Uterus (tissue), 2 donors: Measurements from ENCODE around the gene SOX5.

Experiments used
- CTCF ChIP-seq, 4 experiments: fragments of 200-600 bp in 2 of 4; fragments of 450-650 bp in 2 of 4; sonication (generic) in 2 of 4; IDR thresholded peaks; one replicate each; pipeline ENCODE4 v1.5.1; 2016 to 2019; ENCODE audit warnings: antibody characterized with exemption in 4 of 4, mild to moderate bottlenecking in 2 of 4, moderate library complexity in 1 of 4
- POLR2A ChIP-seq, 2 donors: fragments of 450-650 bp; IDR thresholded peaks; one replicate each; pipeline ENCODE4 v1.6.1; 2016; ENCODE audit warnings: antibody characterized with exemption in 2 of 2, mild to moderate bottlenecking in 1 of 2, moderate library complexity in 1 of 2

- no peak for TF ChIP-seq CTCF (IDR thresholded peaks at IDR 0.05)
- TF ChIP-seq POLR2A (IDR thresholded peaks at IDR 0.05), result no peak
These were observed 218.0 kb downstream of the SOX5 start for GRCh38 chr12:23731493-23731892.
